Measurements from ENCODE around the gene BMS1.
"Not testable (repeated sequence)": the region's sequence is repeated elsewhere in the genome, so short reads cannot be mapped to it uniquely, and the experiment has no call there.

BMS1 gene

GRCh38 chr10:42790835-42791234 is 8.2 kb downstream of the BMS1 start:
- no peak for DNase-seq (ENCODE audit: extremely low read depth in 1 of 2, low read depth in 1 of 2)

- no peak for DNase-seq (ENCODE audit: extremely low read depth in 1 of 2, low read depth in 1 of 2)
Observed at GRCh38 chr10:42795701-42796100, 13.1 kb downstream of the BMS1 start.

- no peak for DNase-seq (ENCODE audit: extremely low read depth in 1 of 2, low read depth in 1 of 2)
Observed at GRCh38 chr10:42801135-42801534, 18.5 kb downstream of the BMS1 start.

- DNase-seq (ENCODE audit: extremely low read depth in 1 of 2, low read depth in 1 of 2) = no peak
Observed at GRCh38 chr10:42802876-42803275, 20.3 kb downstream of the BMS1 start.

GRCh38 chr10:42809676-42810075 is 27.1 kb downstream of the BMS1 start:
- no peak for DNase-seq (ENCODE audit: extremely low read depth in 1 of 2, low read depth in 1 of 2)

- DNase-seq (ENCODE audit: extremely low read depth in 1 of 2, low read depth in 1 of 2) = no peak
Observed at GRCh38 chr10:42812028-42812427, 29.4 kb downstream of the BMS1 start.

- DNase-seq (ENCODE audit: extremely low read depth in 1 of 2, low read depth in 1 of 2) = not testable (repeated sequence)
Observed at GRCh38 chr10:42813989-42814687, 31.5 kb downstream of the BMS1 start.

GRCh38 chr10:42816334-42816733 is 33.7 kb downstream of the BMS1 start:
- not testable (repeated sequence) for DNase-seq (ENCODE audit: extremely low read depth in 1 of 2, low read depth in 1 of 2)

GRCh38 chr10:42816912-42817311 is 34.3 kb downstream of the BMS1 start:
- DNase-seq (ENCODE audit: extremely low read depth in 1 of 2, low read depth in 1 of 2) = no peak

- DNase-seq (ENCODE audit: extremely low read depth in 1 of 2, low read depth in 1 of 2) = not testable (repeated sequence)
Observed at GRCh38 chr10:42817417-42817816, 34.8 kb downstream of the BMS1 start.

GRCh38 chr10:42826759-42827158 is 44.2 kb downstream of the BMS1 start:
- DNase-seq (ENCODE audit: extremely low read depth in 1 of 2, low read depth in 1 of 2) = not testable (repeated sequence)

GRCh38 chr10:42827201-42827600 is 44.6 kb downstream of the BMS1 start:
- no peak for DNase-seq (ENCODE audit: extremely low read depth in 1 of 2, low read depth in 1 of 2)

GRCh38 chr10:42828391-42828790 is 45.8 kb downstream of the BMS1 start:
- not testable (repeated sequence) for DNase-seq (ENCODE audit: extremely low read depth in 1 of 2, low read depth in 1 of 2)

- DNase-seq (ENCODE audit: extremely low read depth in 1 of 2, low read depth in 1 of 2) = no peak
Observed at GRCh38 chr10:42830237-42830636, 47.6 kb downstream of the BMS1 start.

- no peak for DNase-seq (ENCODE audit: extremely low read depth in 1 of 2, low read depth in 1 of 2)
Observed at GRCh38 chr10:42836096-42836495, 53.5 kb downstream of the BMS1 start.

GRCh38 chr10:42836771-42837468 is 54.3 kb downstream of the BMS1 start:
- DNase-seq (ENCODE audit: extremely low read depth in 1 of 2, low read depth in 1 of 2) = no peak

GRCh38 chr10:42844810-42845209 is 62.2 kb downstream of the BMS1 start:
- not testable (repeated sequence) for DNase-seq (ENCODE audit: extremely low read depth in 1 of 2, low read depth in 1 of 2)

GRCh38 chr10:42847261-42847660 is 64.7 kb downstream of the BMS1 start:
- DNase-seq (ENCODE audit: extremely low read depth in 1 of 2, low read depth in 1 of 2) = not testable (repeated sequence)

GRCh38 chr10:42850931-42851330 is 68.3 kb downstream of the BMS1 start:
- no peak for DNase-seq (ENCODE audit: extremely low read depth in 1 of 2, low read depth in 1 of 2)

- DNase-seq (ENCODE audit: extremely low read depth in 1 of 2, low read depth in 1 of 2) = no peak
Observed at GRCh38 chr10:42859256-42859655, 76.7 kb downstream of the BMS1 start.

- DNase-seq (ENCODE audit: extremely low read depth in 1 of 2, low read depth in 1 of 2) = not testable (repeated sequence)
Observed at GRCh38 chr10:42860016-42860415, 77.4 kb downstream of the BMS1 start.

GRCh38 chr10:42862801-42863200 is 80.2 kb downstream of the BMS1 start:
- DNase-seq (ENCODE audit: extremely low read depth in 1 of 2, low read depth in 1 of 2) = not testable (repeated sequence)
